Neural progenitor cell (in vitro differentiated cells): ENCODE results near the gene MCTP2. TPM values are rescaled to one million over a fixed set of nuclear protein-coding genes. Genes with fewer than 3 reads are reported as not detected.

Experiments
- DNase-seq: peaks from one replicate; pipeline ENCODE4 v3.0.0-alpha.2; 2016; ENCODE audit warnings: low spot score
- H2AFZ ChIP-seq: fragments of 200-600 bp; sonication (generic); replicated peaks from 2 replicates; pipeline ENCODE4 v1.6.1; 2016; ENCODE audit warnings: antibody characterized with exemption
- H3F3A ChIP-seq: fragments of 200-600 bp; sonication (generic); 2 replicates; pipeline ENCODE4 v1.6.1; 2016; ENCODE audit warnings: antibody characterized with exemption, low read depth
- H3K27ac ChIP-seq: fragments of 200-600 bp; sonication (generic); 2 replicates; pipeline ENCODE4 v1.5.1; 2016; ENCODE audit warnings: mild to moderate bottlenecking
- H3K27me3 ChIP-seq: fragments of 200-600 bp; sonication (generic); 2 replicates; pipeline ENCODE4 v1.6.1; 2016; ENCODE audit warnings: mild to moderate bottlenecking, moderate library complexity
- H3K36me3 ChIP-seq: fragments of 200-600 bp; sonication (generic); 2 replicates; pipeline ENCODE4 v1.5.1; 2016
- H3K4me1 ChIP-seq: fragments of 200-600 bp; sonication (generic); 2 replicates; pipeline ENCODE4 v1.6.1; 2016; ENCODE audit warnings: mixed run types
- H3K4me2 ChIP-seq: fragments of 200-600 bp; sonication (generic); 2 replicates; pipeline ENCODE4 v1.6.1; 2016
- H3K4me3 ChIP-seq: fragments of 200-600 bp; sonication (generic); 2 replicates; pipeline ENCODE4 v1.5.1; 2016
- H3K79me2 ChIP-seq: fragments of 200-600 bp; sonication (generic); 2 replicates; pipeline ENCODE4 v1.6.1; 2016; ENCODE audit warnings: low read depth
- H3K9ac ChIP-seq: fragments of 200-600 bp; sonication (generic); 2 replicates; pipeline ENCODE4 v1.6.1; 2016
- H3K9me3 ChIP-seq: fragments of 200-600 bp; sonication (generic); 2 replicates; pipeline ENCODE4 v1.5.1; 2016; ENCODE audit warnings: low read depth
- H4K20me1 ChIP-seq: fragments of 200-600 bp; sonication (generic); 2 replicates; pipeline ENCODE4 v1.6.1; 2016; ENCODE audit warnings: low read depth
- H3K27ac Mint-ChIP-seq: 3 replicates; pipeline ENCODE4 v1.8.0; 2021; ENCODE audit warnings: mixed read lengths
- H3K27me3 Mint-ChIP-seq: 2 replicates; pipeline ENCODE4 v1.8.0; 2022; ENCODE audit warnings: low read depth, mild to moderate bottlenecking, inconsistent platforms, moderate library complexity, mixed read lengths; ENCODE audit not compliant: insufficient read depth
- H3K36me3 Mint-ChIP-seq: 3 replicates; pipeline ENCODE4 v1.8.0; 2021; ENCODE audit warnings: mixed read lengths
- H3K4me1 Mint-ChIP-seq: 3 replicates; pipeline ENCODE4 v1.8.0; 2021; ENCODE audit warnings: mixed read lengths
- H3K4me3 Mint-ChIP-seq: 3 replicates; pipeline ENCODE4 v1.8.0; 2021; ENCODE audit warnings: mild to moderate bottlenecking, moderate library complexity, mixed read lengths
- H3K9me3 Mint-ChIP-seq: 3 replicates; pipeline ENCODE4 v1.8.0; 2020; ENCODE audit warnings: mixed read lengths
- EZH2 ChIP-seq: fragments of 200-600 bp; sonication (generic); IDR thresholded peaks from 2 replicates; pipeline ENCODE4 v1.6.1; 2017; ENCODE audit warnings: antibody characterized with exemption, mild to moderate bottlenecking, moderate library complexity
- EZH2phosphoT487 ChIP-seq: fragments of 200-600 bp; sonication (generic); IDR thresholded peaks from 2 replicates; pipeline ENCODE4 v1.6.1; 2017; ENCODE audit warnings: antibody characterized with exemption
- total RNA-seq: library from RNA; depleted of rRNA; stranded (reverse); fragments of >200 nt; gene quantifications from 2 replicates; pipeline ENCODE4 v1.2.3, GENCODE V29; 2015; ENCODE audit warnings: low replicate concordance
- TF ChIP-seq, protein P1 (sequence below): fragments of 200-600 bp; sonication (generic); IDR thresholded peaks from 2 replicates; pipeline ENCODE4 v1.5.1; 2017; ENCODE audit warnings: antibody characterized with exemption, mild to moderate bottlenecking

The MCTP2 gene
- total RNA-seq, 1 donor from 2014 or later = 0.17 TPM

DNA sequence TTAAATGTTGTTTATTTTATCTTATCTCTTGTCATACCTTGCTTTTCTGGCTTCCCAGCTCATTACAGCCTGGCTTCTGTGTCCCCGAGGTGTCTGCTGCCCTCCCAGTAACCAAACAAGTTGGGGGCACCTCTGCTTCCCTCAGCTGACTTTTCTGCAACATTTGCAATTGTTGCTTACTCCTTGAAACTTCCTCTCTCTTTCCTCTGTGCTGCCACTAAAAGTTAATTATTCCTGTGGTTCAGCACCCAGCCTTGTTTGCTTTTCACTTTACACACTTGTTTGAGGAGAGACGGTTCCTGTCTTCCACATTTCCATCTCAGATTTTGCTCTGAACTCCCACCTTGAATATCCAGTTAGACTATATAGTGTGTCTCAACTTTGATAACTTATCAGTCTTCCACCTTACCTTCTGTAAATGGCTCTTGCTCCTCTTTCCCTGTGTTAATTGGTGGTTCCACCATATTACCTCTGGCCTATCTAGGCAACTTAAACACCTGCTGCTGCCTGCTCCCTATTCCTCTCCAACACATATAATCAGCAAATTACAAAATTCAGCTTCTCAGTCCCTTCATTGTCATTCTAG, 21.6 kb downstream of the MCTP2 start:
- Mint-ChIP-seq H3K4me1 (no peaks in the 10 kb centered on the region), H3K27ac (no peak overlapping the region), H3K27me3 (no peaks in the 10 kb centered on the region), H3K9me3 (no peaks in the 10 kb centered on the region), H3K4me3 (no peak overlapping the region), H3K36me3 (no peaks in the 10 kb centered on the region)
- H3K4me3 ChIP-seq = no peak overlapping the region
- DNase-seq = no peak
- no peaks in the 10 kb centered on the region for H4K20me1 ChIP-seq
- no peaks in the 10 kb centered on the region for H3K4me1 ChIP-seq
- no peak overlapping the region for H2AFZ ChIP-seq
- TF ChIP-seq, protein P1, sequence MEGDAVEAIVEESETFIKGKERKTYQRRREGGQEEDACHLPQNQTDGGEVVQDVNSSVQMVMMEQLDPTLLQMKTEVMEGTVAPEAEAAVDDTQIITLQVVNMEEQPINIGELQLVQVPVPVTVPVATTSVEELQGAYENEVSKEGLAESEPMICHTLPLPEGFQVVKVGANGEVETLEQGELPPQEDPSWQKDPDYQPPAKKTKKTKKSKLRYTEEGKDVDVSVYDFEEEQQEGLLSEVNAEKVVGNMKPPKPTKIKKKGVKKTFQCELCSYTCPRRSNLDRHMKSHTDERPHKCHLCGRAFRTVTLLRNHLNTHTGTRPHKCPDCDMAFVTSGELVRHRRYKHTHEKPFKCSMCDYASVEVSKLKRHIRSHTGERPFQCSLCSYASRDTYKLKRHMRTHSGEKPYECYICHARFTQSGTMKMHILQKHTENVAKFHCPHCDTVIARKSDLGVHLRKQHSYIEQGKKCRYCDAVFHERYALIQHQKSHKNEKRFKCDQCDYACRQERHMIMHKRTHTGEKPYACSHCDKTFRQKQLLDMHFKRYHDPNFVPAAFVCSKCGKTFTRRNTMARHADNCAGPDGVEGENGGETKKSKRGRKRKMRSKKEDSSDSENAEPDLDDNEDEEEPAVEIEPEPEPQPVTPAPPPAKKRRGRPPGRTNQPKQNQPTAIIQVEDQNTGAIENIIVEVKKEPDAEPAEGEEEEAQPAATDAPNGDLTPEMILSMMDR = no peak
- TF ChIP-seq EZH2 (no peak), EZH2phosphoT487 (no peak)
- no peak overlapping the region for H3K27ac ChIP-seq
- no peaks in the 10 kb centered on the region for H3F3A ChIP-seq
- H3K79me2 ChIP-seq = no peaks in the 10 kb centered on the region
- H3K9ac ChIP-seq = no peak overlapping the region
- H3K27me3 ChIP-seq = no peaks in the 10 kb centered on the region
- no peaks in the 10 kb centered on the region for H3K9me3 ChIP-seq
- no peaks in the 10 kb centered on the region for H3K36me3 ChIP-seq
- H3K4me2 ChIP-seq = no peak overlapping the region

DNA sequence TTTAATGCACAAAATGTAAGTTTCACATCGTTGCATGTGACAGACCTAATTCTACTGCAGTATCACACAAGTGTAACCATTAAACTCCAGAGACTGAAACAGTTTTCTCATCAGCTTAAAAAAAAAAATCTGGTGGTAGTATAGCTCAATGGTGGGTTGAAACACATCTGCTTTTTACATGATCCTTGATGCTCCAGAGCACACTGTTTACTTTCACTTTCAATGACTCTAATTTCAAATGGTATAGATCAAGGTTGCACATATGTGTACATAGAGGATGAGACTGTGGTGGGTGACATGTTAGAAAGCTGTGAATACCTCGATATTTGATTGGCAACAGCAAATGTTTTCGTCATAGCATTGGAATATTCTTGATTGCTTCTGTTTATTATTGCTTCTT, 22.4 kb downstream of the MCTP2 start:
- Mint-ChIP-seq H3K27me3 (no peaks in the 10 kb centered on the region), H3K9me3 (no peaks in the 10 kb centered on the region), H3K4me3 (no peak overlapping the region), H3K27ac (no peak overlapping the region), H3K36me3 (no peaks in the 10 kb centered on the region), H3K4me1 (no peaks in the 10 kb centered on the region)
- TF ChIP-seq EZH2 = no peak
- TF ChIP-seq, protein P1 = no peak
- TF ChIP-seq EZH2phosphoT487 = no peak
- Histone ChIP-seq H2AFZ (no peak overlapping the region), H3K9ac (no peak overlapping the region), H3K9me3 (no peaks in the 10 kb centered on the region), H4K20me1 (no peaks in the 10 kb centered on the region), H3K36me3 (no peaks in the 10 kb centered on the region), H3K27ac (no peak overlapping the region), H3K27me3 (no peaks in the 10 kb centered on the region), H3K4me2 (no peak overlapping the region), H3K4me1 (no peaks in the 10 kb centered on the region), H3K79me2 (no peaks in the 10 kb centered on the region), H3F3A (no peaks in the 10 kb centered on the region), H3K4me3 (no peak overlapping the region)
- no peak for DNase-seq

GRCh38 chr15:94255540-94255939, 24.2 kb downstream of the MCTP2 start:
- no peaks in the 10 kb centered on the region for H3K4me1 Mint-ChIP-seq
- no peaks in the 10 kb centered on the region for H3K27me3 Mint-ChIP-seq
- no peak overlapping the region for H3K27ac Mint-ChIP-seq
- Histone ChIP-seq H3F3A (no peaks in the 10 kb centered on the region), H3K36me3 (no peaks in the 10 kb centered on the region), H3K9ac (no peak overlapping the region), H3K4me3 (no peak overlapping the region), H3K4me1 (no peaks in the 10 kb centered on the region), H3K4me2 (no peak overlapping the region), H2AFZ (no peak overlapping the region), H3K9me3 (no peaks in the 10 kb centered on the region), H3K27ac (no peak overlapping the region), H3K79me2 (no peaks in the 10 kb centered on the region), H4K20me1 (no peaks in the 10 kb centered on the region), H3K27me3 (no peaks in the 10 kb centered on the region)
- no peak overlapping the region for H3K4me3 Mint-ChIP-seq
- TF ChIP-seq EZH2phosphoT487 = no peak
- TF ChIP-seq EZH2 = no peak
- TF ChIP-seq, protein P1 = no peak
- no peaks in the 10 kb centered on the region for H3K36me3 Mint-ChIP-seq
- DNase-seq = no peak
- H3K9me3 Mint-ChIP-seq = no peaks in the 10 kb centered on the region
